GM12865 (cell line): ENCODE data around the gene GLYR1.

Experiments used
- DNase-seq: peaks from one replicate; pipeline ENCODE4 v3.0.0; 2010; ENCODE audit warnings: low read depth
- H3K4me3 ChIP-seq: 2 replicates; pipeline ENCODE4 v1.5.1; 2011; ENCODE audit warnings: mild to moderate bottlenecking, low read depth, low read length, control low read depth
- TF ChIP-seq, protein P1 (sequence below): IDR thresholded peaks from 2 replicates; pipeline ENCODE4 v1.5.1; 2011; ENCODE audit warnings: low read length, control low read depth, low read depth, inconsistent platforms; ENCODE audit not compliant: insufficient read depth; ENCODE audit errors: missing control alignments

GLYR1 gene

DNA sequence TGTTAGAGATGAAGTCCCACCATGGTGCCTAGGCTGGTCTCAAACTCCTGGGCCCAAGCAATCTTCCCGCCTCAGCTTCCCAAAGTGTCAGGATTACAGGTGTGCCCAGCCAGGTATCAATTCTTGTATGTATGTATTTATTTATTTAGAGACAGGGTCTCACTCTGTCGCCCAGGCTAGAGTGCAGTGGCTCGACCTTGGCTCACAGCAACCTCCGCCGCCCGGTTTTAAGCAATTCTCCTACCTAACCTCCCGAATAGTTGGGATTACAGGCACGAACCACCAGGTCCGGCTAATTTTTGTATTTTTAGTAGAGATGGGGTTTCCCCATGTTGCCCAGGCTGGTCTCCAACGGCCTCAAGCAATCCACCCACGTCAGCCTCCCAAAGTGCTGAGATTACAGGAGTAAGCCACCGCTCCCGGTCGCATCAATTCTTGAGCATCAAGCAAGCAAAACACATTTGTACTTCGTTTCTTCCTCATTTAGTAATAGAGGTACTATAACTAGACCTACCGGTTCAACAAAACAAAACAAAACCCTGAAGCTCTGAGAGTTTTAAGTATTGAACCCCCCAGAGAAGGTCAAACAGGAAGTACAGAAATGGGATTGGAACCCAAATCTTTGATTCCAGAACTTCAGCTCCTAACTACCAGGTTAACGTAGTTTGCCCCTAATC is 79.1 kb downstream of the GLYR1 start:
- peak; percentile 37 for DNase-seq
- H3K4me3 ChIP-seq, result peak overlapping the region; percentile 98

DNA sequence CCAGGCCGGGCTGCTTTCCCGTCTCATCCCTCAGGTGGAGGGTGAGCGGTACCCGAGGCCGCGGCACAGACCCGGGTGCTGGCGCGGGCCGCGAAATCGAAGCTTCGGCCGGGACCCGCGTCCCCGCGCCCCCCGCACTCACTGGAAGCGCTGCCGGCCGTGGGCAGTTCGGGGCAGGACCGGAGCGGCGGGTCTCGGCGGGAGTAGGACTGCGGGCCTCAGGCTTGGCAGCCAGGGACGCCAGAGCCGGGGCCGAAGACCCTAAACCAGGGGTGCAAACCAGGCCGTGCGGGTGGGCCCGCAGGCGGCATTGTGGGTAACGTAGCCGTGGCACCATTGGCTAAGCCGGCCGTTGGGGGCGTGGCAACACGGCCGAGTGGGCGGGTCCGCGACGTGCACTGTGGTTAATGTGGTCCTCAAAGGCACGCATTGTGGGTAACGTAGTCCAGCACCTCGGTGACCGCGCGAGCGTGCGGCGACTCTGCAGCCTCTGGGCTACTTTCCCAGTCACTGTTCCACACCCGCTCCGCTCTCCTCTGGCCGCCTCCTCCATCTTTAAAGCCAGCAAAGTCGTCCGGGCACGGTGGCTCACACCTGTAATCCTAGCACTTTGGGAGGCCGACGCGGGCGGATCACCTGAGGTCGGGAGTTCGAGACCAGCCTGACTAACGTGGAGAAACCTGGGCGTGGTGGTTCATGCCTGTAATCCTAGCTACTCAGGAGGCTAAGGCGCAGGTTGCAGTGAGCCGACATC is 80.0 kb downstream of the GLYR1 start, which contains the start of gene ZNF500:
Gene ZNF500 (minus strand): TSS at position 288 of the 754 bp plus-strand sequence. CDS start 1,184 bp downstream, outside the sequence.
- peak within 1 kb of the TSS; percentile 98 for H3K4me3 ChIP-seq
- peak; percentile 97 for DNase-seq
- TF ChIP-seq, protein P1, sequence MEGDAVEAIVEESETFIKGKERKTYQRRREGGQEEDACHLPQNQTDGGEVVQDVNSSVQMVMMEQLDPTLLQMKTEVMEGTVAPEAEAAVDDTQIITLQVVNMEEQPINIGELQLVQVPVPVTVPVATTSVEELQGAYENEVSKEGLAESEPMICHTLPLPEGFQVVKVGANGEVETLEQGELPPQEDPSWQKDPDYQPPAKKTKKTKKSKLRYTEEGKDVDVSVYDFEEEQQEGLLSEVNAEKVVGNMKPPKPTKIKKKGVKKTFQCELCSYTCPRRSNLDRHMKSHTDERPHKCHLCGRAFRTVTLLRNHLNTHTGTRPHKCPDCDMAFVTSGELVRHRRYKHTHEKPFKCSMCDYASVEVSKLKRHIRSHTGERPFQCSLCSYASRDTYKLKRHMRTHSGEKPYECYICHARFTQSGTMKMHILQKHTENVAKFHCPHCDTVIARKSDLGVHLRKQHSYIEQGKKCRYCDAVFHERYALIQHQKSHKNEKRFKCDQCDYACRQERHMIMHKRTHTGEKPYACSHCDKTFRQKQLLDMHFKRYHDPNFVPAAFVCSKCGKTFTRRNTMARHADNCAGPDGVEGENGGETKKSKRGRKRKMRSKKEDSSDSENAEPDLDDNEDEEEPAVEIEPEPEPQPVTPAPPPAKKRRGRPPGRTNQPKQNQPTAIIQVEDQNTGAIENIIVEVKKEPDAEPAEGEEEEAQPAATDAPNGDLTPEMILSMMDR, result no peak

More for the DNA sequence above, 79.1 kb downstream of the GLYR1 start:
- TF ChIP-seq, protein P1, result no peak

DNA sequence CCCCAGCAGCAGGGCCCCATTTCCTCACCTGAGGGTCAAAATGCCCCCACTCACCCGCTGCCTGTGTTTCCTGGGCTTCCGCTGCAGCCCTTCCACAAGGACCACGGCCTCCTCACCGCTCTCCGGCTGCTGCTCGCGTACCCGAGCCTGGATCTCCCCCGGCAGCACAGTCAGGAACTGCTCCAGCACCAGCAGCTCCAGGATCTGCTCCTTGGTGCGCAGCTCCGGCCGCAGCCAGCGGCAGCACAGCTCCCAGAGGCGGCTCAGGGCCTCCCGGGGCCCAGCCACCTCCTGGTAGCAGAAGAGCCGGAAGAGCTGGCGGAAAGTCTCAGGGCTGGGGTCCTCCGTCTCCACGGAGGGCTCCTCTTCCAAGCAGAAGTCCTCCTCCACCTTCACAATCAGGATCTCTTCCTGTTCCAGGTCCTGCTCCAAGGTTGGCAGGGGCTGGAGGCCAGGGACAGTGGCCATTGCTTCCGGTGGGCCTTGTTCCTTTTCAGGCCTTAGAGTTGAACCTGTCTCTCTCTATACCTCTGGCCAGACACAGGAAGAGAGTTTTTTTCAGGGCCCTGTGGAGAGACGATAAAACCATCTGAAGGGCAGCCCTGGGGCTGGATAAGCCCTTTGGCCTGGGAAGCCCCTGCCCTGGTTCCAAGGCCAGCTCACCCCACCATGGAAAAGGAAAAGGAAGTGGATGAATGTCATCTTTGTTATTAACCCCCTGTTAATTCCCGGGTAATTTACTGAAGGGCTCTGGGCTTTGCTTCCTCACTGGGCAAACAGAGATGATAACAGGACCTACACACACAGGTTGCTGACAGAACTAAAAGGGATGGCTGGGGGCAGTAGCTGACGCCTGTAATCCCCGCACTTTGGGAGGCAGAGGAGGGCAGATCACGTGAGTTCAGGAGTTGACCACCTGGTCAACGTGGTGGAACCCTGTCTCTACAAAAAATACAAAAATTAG is 81.3 kb downstream of the GLYR1 start:
- H3K4me3 ChIP-seq, result peak overlapping the region; percentile 98
- DNase-seq, result no peak
- TF ChIP-seq, protein P1, result no peak

DNA sequence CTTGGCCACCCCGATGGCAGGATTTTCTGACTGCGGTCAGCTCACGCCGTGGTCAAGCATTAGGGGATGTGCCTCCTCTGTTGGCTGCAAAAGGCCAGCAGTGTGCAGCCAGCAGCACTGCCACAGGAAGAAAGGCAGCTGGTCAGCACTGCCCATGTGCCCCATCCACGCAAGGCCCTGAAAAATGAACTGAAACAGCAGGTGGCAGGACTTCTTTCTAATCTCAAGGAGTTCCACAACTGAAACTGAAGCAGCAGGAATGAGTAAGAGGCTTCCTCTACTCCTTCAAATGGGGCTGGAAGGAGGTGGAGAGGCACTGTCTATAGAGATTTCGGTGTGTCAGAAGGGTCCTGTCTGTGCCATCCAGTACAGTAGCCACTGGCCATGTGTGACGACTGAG is 83.3 kb downstream of the GLYR1 start:
- no peak for DNase-seq
- TF ChIP-seq, protein P1, result no peak
- H3K4me3 ChIP-seq, result no peak overlapping the region

DNA sequence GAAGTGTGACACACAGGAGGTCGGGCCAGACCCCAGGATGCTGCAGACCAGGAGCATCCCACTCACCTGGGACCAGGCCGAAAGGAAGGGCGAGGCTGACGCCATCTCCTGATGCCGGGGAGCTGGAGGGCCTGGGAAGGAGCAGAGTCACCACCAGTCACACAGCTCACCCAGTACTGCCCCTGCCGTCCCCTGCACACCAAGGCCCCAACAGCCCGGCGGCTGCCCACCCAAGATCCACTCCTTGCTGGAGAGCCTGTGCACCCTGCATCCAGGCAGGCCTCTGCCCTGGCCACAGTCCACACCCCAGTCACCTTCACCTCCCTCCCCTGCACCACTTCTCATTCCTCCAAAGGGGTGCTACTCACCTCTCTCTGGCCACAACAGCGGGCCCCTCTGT is 84.9 kb downstream of the GLYR1 start:
- no peak for DNase-seq
- H3K4me3 ChIP-seq, result no peak overlapping the region
- TF ChIP-seq, protein P1, result no peak

DNA sequence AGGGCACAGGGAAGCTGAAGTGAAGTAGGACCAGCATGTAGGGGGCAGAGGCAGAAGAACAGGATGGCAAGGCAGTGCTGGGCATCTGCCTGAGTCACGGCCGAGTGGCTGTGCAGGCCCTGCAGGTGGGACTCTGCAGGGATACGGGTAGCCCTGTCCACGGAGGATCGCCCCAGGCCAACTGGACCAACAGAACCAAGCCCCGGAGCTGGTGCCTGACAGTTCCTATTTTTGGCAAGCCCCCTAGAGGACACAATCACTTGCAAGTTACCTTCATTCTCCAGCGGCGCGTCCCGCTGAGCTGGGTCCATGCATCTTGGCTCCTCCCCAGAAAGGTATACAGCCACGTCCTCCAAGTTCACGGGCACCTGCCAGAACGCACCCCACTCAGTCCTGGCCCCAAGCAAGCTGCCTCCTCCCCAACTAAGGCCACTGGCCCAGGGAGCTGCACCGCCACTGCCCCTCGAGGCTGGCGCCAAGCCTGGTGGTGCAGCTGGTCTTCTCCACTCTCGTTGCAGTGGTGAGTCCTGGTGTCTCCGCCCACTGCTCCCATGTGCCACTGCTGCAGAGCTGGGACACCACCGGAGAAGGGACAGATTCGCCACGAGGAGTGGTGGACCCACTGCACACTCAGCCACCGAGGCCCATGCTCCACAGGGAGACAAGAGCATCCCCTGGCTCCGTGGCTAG is 86.7 kb downstream of the GLYR1 start:
- no peak for DNase-seq

More for the DNA sequence above, 86.7 kb downstream of the GLYR1 start:
- TF ChIP-seq, protein P1, result no peak
- H3K4me3 ChIP-seq, result no peak overlapping the region
